Vagina (tissue), 2 donors: ENCODE results near the gene PHKB.

Experiments
- POLR2A ChIP-seq, 2 donors: fragments of 450-650 bp; IDR thresholded peaks; one replicate each; pipeline ENCODE4 v1.6.1; 2017; ENCODE audit warnings: antibody characterized with exemption in 2 of 2, mild to moderate bottlenecking in 2 of 2, moderate library complexity in 2 of 2
- TF ChIP-seq, protein P1 (sequence below), 3 experiments: fragments of 450-650 bp in 2 of 3; fragments of 200-600 bp in 1 of 3; sonication (generic) in 1 of 3; IDR thresholded peaks; one replicate each; pipeline ENCODE4 v1.5.1; 2017 to 2019; ENCODE audit warnings: antibody characterized with exemption in 3 of 3, mild to moderate bottlenecking in 2 of 3, moderate library complexity in 2 of 3

GRCh38 chr16:47475786-47476185, 14.7 kb downstream of the PHKB start:
- TF ChIP-seq, protein P1, sequence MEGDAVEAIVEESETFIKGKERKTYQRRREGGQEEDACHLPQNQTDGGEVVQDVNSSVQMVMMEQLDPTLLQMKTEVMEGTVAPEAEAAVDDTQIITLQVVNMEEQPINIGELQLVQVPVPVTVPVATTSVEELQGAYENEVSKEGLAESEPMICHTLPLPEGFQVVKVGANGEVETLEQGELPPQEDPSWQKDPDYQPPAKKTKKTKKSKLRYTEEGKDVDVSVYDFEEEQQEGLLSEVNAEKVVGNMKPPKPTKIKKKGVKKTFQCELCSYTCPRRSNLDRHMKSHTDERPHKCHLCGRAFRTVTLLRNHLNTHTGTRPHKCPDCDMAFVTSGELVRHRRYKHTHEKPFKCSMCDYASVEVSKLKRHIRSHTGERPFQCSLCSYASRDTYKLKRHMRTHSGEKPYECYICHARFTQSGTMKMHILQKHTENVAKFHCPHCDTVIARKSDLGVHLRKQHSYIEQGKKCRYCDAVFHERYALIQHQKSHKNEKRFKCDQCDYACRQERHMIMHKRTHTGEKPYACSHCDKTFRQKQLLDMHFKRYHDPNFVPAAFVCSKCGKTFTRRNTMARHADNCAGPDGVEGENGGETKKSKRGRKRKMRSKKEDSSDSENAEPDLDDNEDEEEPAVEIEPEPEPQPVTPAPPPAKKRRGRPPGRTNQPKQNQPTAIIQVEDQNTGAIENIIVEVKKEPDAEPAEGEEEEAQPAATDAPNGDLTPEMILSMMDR (IDR thresholded peaks at IDR 0.05): no peak
- no peak for TF ChIP-seq POLR2A (IDR thresholded peaks at IDR 0.05)
